Measurements from ENCODE around the gene MGA.

DNA sequence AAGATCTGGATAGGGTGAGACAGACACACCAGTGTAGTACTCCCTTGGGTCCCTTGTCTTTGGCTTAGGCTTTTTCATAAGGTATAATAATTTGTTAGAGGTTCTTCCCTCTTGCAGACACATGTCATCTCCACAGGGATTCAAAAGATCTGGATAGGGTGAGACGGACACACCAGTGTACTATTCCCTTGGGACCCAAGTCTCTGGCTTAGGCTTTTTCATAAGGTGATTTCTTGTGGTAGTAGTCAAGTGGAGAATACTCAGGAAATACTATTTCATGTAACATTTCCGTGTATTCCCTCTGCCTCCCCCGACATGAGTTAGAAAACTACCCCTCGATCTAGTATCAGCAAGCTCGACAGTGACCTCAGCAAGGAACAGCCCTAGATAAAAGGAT lies 113.1 kb downstream of the MGA start:
- TF ChIP-seq ZFP30 (CRISPR knock-in tag; IDR thresholded peaks at IDR 0.05) (no peak), ZC3H10 (CRISPR knock-in tag; IDR thresholded peaks at IDR 0.05) (no peak), ISL1 (CRISPR knock-in tag; IDR thresholded peaks at IDR 0.05) (no peak), ZFP3 (CRISPR knock-in tag; IDR thresholded peaks at IDR 0.05) (no peak), SNAI2 (CRISPR knock-in tag; IDR thresholded peaks at IDR 0.05) (no peak)
- TF ChIP-seq, protein P1, sequence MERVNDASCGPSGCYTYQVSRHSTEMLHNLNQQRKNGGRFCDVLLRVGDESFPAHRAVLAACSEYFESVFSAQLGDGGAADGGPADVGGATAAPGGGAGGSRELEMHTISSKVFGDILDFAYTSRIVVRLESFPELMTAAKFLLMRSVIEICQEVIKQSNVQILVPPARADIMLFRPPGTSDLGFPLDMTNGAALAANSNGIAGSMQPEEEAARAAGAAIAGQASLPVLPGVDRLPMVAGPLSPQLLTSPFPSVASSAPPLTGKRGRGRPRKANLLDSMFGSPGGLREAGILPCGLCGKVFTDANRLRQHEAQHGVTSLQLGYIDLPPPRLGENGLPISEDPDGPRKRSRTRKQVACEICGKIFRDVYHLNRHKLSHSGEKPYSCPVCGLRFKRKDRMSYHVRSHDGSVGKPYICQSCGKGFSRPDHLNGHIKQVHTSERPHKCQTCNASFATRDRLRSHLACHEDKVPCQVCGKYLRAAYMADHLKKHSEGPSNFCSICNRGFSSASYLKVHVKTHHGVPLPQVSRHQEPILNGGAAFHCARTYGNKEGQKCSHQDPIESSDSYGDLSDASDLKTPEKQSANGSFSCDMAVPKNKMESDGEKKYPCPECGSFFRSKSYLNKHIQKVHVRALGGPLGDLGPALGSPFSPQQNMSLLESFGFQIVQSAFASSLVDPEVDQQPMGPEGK (CRISPR knock-in tag; IDR thresholded peaks at IDR 0.05; ENCODE audit: borderline replicate concordance), result no peak

Data from SK-N-SH treated with all-trans-retinoic acid at 6 μM for 48 hours (cell line).